HG02763 (cell line): ENCODE data around the gene AIFM1.
"Not testable (repeated sequence)": the region's sequence is repeated elsewhere in the genome, so short reads cannot be mapped to it uniquely, and the experiment has no call there.

ENCODE experiments used
- ATAC-seq: cut with Tn5 transposase; IDR thresholded peaks from one replicate; pipeline ENCODE4 v1.9.1; 2021; ENCODE audit warnings: mild to moderate bottlenecking, moderate library complexity; ENCODE audit not compliant: unreplicated experiment

The AIFM1 gene

DNA sequence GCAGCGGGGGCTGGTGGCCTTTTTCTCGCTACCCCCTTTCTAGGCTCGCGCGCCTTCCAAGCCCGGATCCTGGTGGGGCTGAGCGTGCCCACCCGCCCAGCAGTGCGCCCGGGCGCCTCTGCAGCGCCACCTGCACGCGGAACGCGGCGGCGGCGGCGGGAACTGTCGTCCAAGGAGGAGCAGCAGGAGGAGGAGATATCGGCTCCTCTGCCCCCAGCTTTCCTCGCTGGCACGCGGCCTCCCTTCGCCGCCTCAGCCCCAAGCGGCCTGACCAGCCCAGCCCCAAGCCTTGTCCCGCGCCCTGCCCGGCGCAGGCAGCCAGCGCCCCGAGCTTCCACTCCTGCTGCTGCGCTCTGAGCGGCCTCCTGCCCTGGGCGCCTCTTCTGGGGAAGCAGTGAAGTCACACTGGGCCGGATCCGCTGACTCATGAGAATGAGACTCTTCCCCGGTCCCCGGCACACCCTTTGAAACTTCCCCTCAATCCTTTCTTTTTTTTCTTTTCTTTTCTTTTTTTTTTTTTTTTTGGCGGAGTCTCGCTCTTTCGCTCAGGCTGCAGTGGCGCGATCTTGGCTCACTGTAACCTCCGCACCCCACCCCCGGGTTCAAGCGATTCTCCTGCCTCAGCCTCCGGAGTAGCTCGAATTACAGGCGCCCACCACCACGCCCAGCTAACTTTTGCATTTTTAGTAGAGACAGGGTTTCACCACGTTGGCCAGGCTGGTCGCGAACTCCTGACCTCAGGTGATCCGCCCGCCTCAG lies 44.7 kb downstream of the AIFM1 start:
- peak; percentile 52 for ATAC-seq

- peak; percentile 28 for ATAC-seq
Observed at GRCh38 chrX:130120321-130120731, 45.3 kb downstream of the AIFM1 start.

DNA sequence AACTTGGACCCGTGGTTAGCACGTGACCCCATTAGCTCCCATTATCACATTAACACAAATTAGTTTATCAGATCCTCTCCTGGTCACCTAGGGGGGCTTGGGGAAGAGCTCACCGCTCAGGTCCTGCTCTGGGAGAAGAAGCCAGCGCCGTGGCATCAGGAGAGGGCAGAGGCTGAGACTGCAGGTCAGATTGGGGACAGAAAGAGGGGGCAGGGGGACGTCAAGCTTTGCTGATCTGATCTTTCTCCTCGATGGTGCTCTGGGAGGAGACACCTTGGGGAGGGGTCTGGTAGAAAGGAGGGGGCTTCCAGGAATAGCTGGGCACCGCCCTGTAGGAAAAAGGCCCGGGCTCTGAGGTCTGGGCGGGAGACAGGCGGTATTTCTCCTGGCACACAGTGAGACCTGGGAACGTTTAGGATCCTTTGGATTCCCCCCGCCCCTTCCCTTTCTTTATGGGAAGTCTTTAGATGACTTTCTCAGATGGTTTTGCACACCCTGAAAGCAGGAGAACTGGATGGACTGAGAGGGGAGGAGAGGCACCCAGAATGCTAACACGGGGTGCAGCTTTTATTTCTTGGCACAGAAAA lies 46.2 kb downstream of the AIFM1 start:
- no peak for ATAC-seq

DNA sequence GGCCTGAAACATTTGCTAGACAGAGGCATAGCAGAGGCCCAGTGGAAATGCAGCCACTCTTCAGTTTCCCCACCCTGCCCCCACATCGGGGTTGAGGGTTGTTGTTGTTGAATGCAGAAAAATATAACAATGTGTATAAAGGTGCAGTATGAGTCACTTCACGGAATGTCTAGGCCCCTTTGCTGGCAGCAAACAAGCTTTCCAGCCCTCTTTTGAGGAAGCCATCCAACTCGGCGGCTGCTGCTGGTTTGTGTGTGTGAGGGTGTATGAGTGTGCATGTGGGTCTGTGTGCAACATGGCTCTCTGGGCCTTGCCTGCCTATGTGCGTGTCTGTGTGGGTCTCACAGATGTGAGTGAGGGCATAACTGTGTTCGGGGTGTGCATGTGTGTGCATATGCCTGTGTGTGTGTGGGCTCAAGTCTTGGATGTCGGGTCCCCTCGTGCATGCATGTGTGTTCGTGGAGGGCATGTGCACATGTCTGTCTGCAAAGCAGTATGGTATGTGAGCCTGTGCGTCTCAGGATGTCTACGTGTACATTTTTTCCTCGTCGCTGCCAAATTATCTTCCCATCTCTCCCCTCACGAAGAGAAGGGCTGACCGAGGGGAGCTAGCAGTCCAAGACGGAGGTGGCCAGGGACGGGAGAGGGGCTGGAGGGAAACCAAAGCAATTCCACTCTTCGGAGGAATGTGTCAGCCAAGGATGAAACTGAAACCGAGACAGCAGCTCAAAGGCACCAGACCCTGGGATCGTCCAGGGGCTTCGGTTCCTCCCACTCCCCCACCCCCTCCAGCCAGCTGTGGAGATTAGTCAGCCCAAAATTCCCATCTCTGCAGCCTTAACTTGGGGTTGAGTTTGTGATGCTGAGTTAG lies 47.0 kb downstream of the AIFM1 start:
- no peak for ATAC-seq

DNA sequence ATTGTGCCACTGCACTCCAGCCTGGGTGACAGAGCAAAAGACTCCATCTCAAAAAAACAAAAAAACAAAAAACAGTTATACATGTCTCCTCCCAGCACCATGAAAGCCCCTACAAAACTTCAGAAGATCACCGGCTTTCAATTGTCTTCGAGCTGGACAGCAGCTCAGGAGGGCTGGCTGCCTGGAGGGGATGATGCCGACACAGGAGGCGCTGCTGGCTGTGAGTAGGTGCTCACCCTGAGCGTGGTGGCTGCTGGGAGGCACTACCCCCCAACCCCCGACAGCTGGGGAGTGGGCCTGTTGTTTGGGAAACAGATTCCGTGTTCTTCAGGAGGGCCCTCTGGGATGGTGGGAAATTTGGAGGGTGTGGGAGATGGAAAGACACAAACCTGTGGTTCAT lies 48.5 kb downstream of the AIFM1 start:
- ATAC-seq = no peak

DNA sequence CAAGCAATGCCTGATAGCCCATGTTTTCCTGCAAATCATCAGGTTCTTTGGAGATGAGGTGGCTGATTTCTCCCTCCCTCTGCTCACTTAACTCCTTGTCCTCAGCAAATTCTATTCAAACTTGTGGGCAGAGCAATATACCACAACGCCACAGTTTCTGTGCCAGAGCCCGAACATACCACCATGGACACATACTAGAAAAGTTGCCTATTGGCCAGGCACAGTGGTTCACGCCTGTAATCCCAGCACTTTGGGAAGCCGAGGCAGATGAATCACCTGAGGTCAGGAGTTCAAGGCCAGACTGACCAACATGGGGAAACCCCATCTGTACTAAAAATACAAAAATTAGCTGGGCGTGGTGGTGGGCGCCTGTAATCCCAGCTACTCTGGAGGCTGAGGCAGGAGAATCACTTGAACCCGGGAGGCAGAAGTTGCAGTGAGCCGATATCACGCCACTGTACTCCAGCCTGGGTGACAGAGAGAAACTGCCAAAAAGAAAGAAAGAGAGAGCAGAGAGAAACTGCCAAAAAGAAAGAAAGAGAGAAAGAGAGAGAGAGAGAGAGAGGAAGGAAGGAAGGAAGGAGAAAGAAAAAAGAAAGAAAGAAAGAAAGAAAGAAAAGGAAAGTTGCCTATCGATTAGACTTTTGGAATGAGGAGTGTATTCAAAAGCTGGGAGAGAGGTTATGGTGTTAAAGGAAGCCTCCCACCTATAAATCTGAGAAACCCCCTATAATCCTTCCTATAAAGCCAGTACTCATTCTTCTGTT lies 50.3 kb downstream of the AIFM1 start:
- ATAC-seq = not testable (repeated sequence)

DNA sequence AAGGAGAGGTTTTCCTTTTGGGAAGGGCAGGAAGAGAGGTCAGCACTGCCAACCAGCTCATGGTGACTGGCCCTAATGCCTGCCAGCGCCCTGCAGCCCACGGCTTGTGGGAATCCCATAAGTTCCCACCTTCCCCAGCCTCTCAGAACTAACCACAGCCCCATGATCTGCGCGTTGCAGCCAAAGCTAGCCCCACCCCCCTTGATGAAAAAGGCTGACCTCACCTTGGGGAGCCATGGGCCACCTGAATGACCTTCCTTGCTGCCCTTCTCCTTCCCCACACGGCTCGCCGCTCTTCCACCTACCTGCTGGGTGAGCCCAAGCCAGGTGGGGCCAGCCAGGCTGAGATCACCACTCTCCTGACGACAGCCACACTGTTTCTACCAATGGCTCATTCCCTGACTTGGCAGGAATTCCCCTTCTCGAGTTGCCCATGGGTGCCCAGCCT lies 51.5 kb downstream of the AIFM1 start:
- no peak for ATAC-seq

- ATAC-seq = no peak
Observed at GRCh38 chrX:130111220-130112154, 54.2 kb downstream of the AIFM1 start.

GRCh38 chrX:130110379-130111219 lies 55.0 kb downstream of the AIFM1 start, which contains the start of gene ELF4:
TSS of gene ELF4 (minus strand) at chrX:130110497. CDS start at chrX:130081330, 29,167 bp downstream.
- ATAC-seq = peak; percentile 35

- ATAC-seq = peak; percentile 1
Observed at GRCh38 chrX:130109429-130110378, 55.9 kb downstream of the AIFM1 start.

- peak; percentile 68 for ATAC-seq
Observed at GRCh38 chrX:130108647-130109428, 56.8 kb downstream of the AIFM1 start.

DNA sequence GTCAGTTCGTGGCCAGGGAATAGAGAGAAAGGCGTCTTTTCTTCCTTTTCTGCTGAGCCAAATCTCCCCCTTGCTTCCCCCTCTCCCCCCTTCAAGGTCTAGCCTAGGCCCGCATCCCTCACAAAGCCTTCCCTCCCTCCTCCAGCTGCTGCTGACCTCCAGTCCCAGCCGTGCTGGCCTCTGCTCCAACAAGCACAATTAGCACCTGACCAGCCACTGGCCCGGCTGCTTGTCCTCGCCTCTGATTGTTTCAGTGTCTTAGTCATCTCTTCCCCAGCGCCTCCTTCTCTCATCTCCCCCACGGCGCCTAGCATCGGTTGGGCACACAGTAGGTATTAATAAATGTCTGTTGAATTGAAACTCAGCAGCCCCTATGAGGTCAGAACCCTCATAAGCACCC lies 59.6 kb downstream of the AIFM1 start:
- ATAC-seq = no peak

GRCh38 chrX:130105244-130105643 lies 60.4 kb downstream of the AIFM1 start:
- no peak for ATAC-seq

DNA sequence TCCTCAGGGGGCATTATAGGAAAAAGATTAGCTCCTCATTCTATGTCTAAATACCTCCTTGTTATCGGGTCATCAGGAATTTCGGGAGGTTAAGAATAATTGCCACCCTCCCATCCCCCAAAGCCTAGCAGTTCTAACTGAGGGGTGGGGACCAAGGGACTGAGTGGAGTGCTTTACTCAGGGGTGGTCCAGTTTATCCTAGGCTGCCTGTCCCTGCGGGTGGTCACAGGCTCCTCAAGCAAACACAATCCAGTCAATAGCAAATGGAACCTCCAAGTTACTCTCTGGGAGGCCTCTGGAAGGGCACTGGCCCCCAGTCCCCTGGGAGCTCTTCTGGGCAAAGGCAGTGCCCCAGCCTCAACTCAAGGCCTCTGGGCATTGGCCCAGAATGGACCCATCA lies 62.0 kb downstream of the AIFM1 start:
- ATAC-seq = no peak

- ATAC-seq = no peak
Observed at GRCh38 chrX:130100180-130100579, 65.5 kb downstream of the AIFM1 start.

DNA sequence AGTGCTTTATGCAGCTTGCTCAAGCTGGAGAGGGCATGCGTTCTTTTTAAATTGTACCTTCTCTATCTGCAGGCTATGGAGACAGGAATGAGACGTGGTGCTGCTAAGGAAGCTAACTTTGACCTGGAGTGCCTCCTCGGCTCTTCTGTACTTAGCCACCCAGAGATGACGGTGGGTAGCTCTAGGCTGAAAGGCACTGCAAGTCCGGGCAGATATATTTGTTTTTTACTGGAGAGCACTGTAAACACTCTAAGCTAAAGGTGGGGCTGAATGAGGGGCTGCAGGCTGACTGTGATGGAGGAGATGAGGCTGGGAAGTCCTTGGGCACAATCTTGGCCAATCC lies 67.5 kb downstream of the AIFM1 start:
- no peak for ATAC-seq
